GM12892 (cell line): Measurements from ENCODE around the gene CDR2L. TPM values are rescaled to one million over a fixed set of nuclear protein-coding genes. Genes with fewer than 3 reads are reported as not detected.

Experiments
- DNase-seq: peaks from one replicate; pipeline ENCODE4 v3.0.0; 2011; ENCODE audit not compliant: insufficient read length
- FAIRE-seq: peaks from 2 replicates; lab custom pipeline; 2011; peaks lifted over from hg19 to GRCh38; lab: Jason Lieb, UNC
- POLR2A ChIP-seq: IDR thresholded peaks from 2 replicates; pipeline ENCODE4 v1.6.1; 2011; ENCODE audit warnings: low read depth, low read length, control low read depth
- POLR2AphosphoS5 ChIP-seq: IDR thresholded peaks from 2 replicates; pipeline ENCODE4 v1.6.1; 2011; ENCODE audit warnings: low read depth, low read length, control low read depth
- TAF1 ChIP-seq: IDR thresholded peaks from 2 replicates; pipeline ENCODE4 v1.6.1; 2011; ENCODE audit warnings: low read depth, mild to moderate bottlenecking, control low read depth, low read length, borderline replicate concordance
- polyA plus RNA-seq: library from polyadenylated mRNA; unstranded; fragments of >200 nt; gene quantifications from one replicate; pipeline ENCODE4 v1.2.1, GENCODE V29; 2012; ENCODE audit warnings: missing spikeins, inconsistent platforms; ENCODE audit not compliant: missing spikeins

Gene CDR2L
- polyA plus RNA-seq: not detected

- DNase-seq: peak; percentile 91
- TF ChIP-seq TAF1 (no peak), POLR2A (no peak), POLR2AphosphoS5 (no peak)
- FAIRE-seq: peak; percentile 69
Observed at GRCh38 chr17:74987418-74987908, at the start of gene CDR2L. CDR2L (plus strand) TSS chr17:74987632; CDS start chr17:74988044, 412 bp downstream.

DNA sequence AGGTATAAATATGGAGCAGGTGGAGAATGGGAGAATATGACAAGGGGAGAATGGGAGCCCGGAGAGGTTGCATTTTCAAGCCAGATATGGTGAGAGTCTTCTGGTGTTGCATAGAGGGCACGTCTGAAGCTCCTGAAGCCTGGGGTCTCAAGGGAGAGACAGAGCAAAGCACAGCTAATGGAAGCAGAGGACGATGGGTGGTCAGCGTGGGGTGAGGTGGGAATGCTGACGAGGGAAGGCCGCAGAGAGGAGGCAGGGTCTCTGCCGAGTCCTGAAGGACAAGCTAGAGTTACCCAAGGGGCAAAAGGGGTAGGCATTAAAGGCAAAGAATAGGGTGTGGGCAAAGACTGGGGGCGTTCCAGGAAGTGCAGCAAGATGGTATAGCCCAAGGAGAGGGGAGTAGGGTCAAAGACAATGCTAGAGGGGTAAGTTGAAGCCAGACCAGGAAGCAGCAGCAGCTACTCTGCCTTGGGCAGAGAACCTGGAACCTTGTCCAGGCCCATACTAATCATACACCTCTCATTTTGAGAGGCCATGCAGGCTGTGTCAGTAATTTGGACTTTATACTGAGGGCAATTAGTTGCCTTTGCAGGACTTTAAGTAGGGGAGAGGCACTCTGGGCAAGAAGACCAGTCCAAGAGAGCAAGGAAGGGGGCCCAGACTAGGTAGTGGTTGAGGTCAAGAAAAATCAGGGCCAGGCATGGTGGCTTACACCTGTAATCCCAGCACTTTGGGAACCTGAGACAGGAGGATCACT, 49.1 kb upstream of the CDR2L start:
- no peak for DNase-seq
- TF ChIP-seq TAF1 (no peak), POLR2AphosphoS5 (no peak), POLR2A (no peak)
- no peak for FAIRE-seq

- no peak for DNase-seq
- FAIRE-seq: no peak
- no peak for TF ChIP-seq TAF1
- no peak for TF ChIP-seq POLR2A
- TF ChIP-seq POLR2AphosphoS5: no peak
Observed at GRCh38 chr17:74939534-74939933, 47.9 kb upstream of the CDR2L start.

- DNase-seq: no peak
- TF ChIP-seq POLR2AphosphoS5 (no peak), POLR2A (no peak), TAF1 (no peak)
- no peak for FAIRE-seq
Observed at GRCh38 chr17:74941128-74941725, 46.2 kb upstream of the CDR2L start.

DNA sequence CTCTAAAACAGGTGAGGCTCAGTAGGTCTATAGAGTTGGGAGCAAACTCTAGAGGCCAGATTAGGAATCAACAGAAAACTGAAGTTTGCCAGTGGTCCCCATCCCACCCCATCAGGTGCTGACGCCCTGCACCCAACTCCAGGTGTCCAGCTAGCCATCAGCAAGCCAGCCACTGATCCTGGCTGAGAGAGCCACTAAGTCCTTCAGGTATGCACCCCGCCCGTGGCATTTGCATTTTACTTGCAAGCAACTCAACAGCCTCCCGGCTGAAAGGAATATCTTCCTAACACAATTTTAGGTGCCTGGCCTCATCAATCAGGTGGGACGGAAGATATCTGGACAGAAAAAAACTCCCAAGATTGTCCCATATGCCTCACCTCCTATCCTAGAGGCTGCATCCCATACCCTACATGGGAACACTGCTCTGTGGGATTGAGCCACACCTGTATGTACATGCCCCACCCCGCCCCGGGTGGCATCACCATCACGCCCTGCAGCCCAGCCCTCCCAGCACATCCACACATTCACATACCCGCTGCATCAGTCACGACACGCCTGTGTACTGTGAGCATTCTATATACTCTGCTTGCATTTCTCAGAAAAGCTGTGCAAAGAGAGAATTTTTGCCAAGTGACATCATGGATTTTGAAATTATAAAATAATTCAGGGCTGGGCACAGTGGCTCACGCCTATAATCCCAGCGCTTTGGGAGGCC, 43.5 kb upstream of the CDR2L start:
- FAIRE-seq: no peak
- TF ChIP-seq TAF1 (no peak), POLR2A (no peak), POLR2AphosphoS5 (no peak)

GRCh38 chr17:74945543-74945942, 41.9 kb upstream of the CDR2L start:
- no peak for DNase-seq
- FAIRE-seq: peak; percentile 81
- TF ChIP-seq POLR2A: peak; percentile 54; the same call in 1 of the 2 replicates
- no peak for TF ChIP-seq POLR2AphosphoS5
- no peak for TF ChIP-seq TAF1

More for the DNA sequence above, 43.5 kb upstream of the CDR2L start:
- DNase-seq: no peak

- no peak for TF ChIP-seq POLR2A
- DNase-seq: no peak
- FAIRE-seq: no peak
Observed at GRCh38 chr17:74946641-74947040, 40.8 kb upstream of the CDR2L start.

GRCh38 chr17:74947041-74947754, 40.2 kb upstream of the CDR2L start:
- DNase-seq (no peak), FAIRE-seq (no peak)
- TF ChIP-seq TAF1 (no peak), POLR2A (no peak), POLR2AphosphoS5 (no peak)

DNA sequence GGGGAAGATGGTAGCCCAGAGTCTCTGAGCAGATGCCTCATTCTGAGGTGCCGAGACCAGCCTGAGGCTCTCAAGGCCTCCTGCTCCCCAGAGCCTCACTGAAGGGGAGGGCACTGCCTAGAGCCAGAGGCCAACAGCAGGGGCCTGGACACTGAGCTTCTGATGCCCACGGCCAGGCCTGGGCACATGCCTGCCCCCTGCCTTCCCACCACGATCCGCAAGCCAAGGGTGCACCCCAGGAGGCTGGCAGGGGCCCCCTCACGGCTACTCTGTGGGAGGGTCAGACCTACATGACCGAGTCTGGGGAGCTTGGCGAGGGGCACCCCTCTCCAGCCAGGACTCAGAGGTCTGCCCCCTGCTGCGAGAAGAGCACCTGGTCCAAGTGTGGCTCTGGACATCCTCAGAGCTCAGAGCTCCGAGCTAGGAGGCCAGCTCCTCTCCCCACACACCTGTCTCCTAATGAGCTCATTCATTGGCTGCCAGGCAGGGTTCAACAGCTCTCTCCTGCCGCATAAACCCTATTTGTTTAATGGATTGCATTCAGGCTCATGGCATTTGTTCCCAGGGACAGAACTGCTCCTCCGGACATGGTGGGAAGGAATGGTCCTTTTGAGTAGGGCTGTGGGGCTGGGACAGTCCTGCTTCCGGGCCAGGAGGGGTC, 37.8 kb upstream of the CDR2L start:
- DNase-seq (no peak), FAIRE-seq (no peak)
- TF ChIP-seq TAF1 (no peak), POLR2A (no peak), POLR2AphosphoS5 (no peak)

DNA sequence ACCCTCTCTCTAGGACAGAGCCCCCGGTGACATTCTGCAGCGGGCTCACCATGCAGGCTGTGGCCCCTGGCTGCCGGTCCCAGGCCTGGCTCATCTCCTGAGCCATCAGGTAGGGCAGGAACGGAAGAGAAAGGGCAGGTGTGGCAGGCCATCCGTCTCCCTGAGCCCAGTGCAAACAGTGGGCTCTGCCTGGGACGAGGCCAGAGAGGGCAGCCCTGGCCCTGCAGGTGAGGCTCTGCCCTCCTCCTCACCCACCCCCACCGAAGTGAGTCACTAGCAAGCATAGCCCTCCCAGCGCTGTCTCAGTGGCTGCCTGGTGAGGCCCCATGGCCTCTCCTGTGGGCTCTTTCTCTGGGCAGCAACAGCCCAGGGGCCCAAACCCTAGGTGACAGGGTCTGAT, 37.2 kb upstream of the CDR2L start:
- FAIRE-seq (no peak), DNase-seq (no peak)

More for the DNA sequence above, 37.2 kb upstream of the CDR2L start:
- TF ChIP-seq POLR2AphosphoS5 (no peak), TAF1 (no peak), POLR2A (no peak)
